HEK293 (cell line): ENCODE measurements around the gene NDUFC2.
"Not testable (repeated sequence)": the region's sequence is repeated elsewhere in the genome, so short reads cannot be mapped to it uniquely, and the experiment has no call there.

Experiments used
- CTCF ChIA-PET: fragments of 350-600 bp; formaldehyde crosslinking; extraction: SDS; loops from one replicate; lab custom pipeline; 2021; ENCODE audit warnings: antibody characterized with exemption; lab: Yijun Ruan, JAX
- POLR2A ChIA-PET: fragments of 300-600 bp; formaldehyde crosslinking; extraction: SDS; loops from one replicate; lab custom pipeline; 2020; ENCODE audit warnings: antibody characterized with exemption, inconsistent platforms; lab: Yijun Ruan, JAX
- H3K27ac ChIP-seq: fragments of 200-500 bp; sonication (Bioruptor generic); 2 replicates; pipeline ENCODE4 v1.5.1; 2014; ENCODE audit warnings: low read depth, low read length, control low read depth, inconsistent platforms; ENCODE audit errors: extremely low read depth
- H3K36me3 ChIP-seq, 2 experiments: fragments of 200-500 bp in 1 of 2; sonication (Bioruptor generic) in 1 of 2; 1 replicate in 1 of 2; 2 replicates in 1 of 2; pipeline ENCODE4 v1.5.1; 2014 to 2017; ENCODE audit warnings: inconsistent platforms in 2 of 2, low read length in 2 of 2; ENCODE audit not compliant: control insufficient read depth in 2 of 2, insufficient read depth in 1 of 2
- H3K4me1 ChIP-seq: fragments of 200-500 bp; sonication (Bioruptor generic); 2 replicates; pipeline ENCODE4 v1.5.1; 2014; ENCODE audit warnings: mild to moderate bottlenecking, low read length, inconsistent platforms; ENCODE audit not compliant: control insufficient read depth, insufficient read depth
- H3K4me3 ChIP-seq: 2 replicates; pipeline ENCODE4 v1.5.1; 2011; ENCODE audit warnings: low read depth, mild to moderate bottlenecking, control low read depth, low read length, moderate library complexity
- H3K9me3 ChIP-seq: fragments of 200-500 bp; sonication (Bioruptor generic); 2 replicates; pipeline ENCODE4 v1.5.1; 2014; ENCODE audit warnings: low read depth, low read length, inconsistent platforms; ENCODE audit not compliant: control insufficient read depth, insufficient read depth
- EGR2 ChIP-seq: fragments of 450-650 bp; formaldehyde crosslinking; IDR thresholded peaks from 2 replicates; pipeline ENCODE4 v1.5.1; 2016; ENCODE audit warnings: low read depth, missing biosample characterization, missing genetic modification characterization
- GLIS2 ChIP-seq: fragments of 450-650 bp; formaldehyde crosslinking; IDR thresholded peaks from 2 replicates; pipeline ENCODE4 v1.5.1; 2016; ENCODE audit warnings: missing biosample characterization, missing genetic modification characterization
- KLF10 ChIP-seq: fragments of 450-650 bp; IDR thresholded peaks from 2 replicates; pipeline ENCODE4 v1.5.1; 2018; ENCODE audit warnings: missing biosample characterization, mild to moderate bottlenecking, missing genetic modification characterization
- KLF7 ChIP-seq: fragments of 450-650 bp; formaldehyde crosslinking; IDR thresholded peaks from 2 replicates; pipeline ENCODE4 v1.5.1; 2016; ENCODE audit warnings: missing biosample characterization, missing genetic modification characterization, borderline replicate concordance
- YY1 ChIP-seq: fragments of 450-650 bp; formaldehyde crosslinking; IDR thresholded peaks from 2 replicates; pipeline ENCODE4 v1.5.1; 2018; ENCODE audit warnings: missing biosample characterization, missing genetic modification characterization
- ZBTB6 ChIP-seq: fragments of 450-650 bp; formaldehyde crosslinking; IDR thresholded peaks from 2 replicates; pipeline ENCODE4 v1.5.1; 2017; ENCODE audit warnings: missing biosample characterization, missing genetic modification characterization
- ZFHX2 ChIP-seq: fragments of 450-650 bp; formaldehyde crosslinking; conservative IDR thresholded peaks from 2 replicates; pipeline ENCODE4 v1.5.1; 2016; ENCODE audit warnings: missing biosample characterization, missing genetic modification characterization
- ZFP69B ChIP-seq: fragments of 450-650 bp; formaldehyde crosslinking; IDR thresholded peaks from 2 replicates; pipeline ENCODE4 v1.5.1; 2016; ENCODE audit warnings: missing biosample characterization, missing genetic modification characterization
- ZNF146 ChIP-seq: fragments of 450-650 bp; formaldehyde crosslinking; IDR thresholded peaks from 2 replicates; pipeline ENCODE4 v1.5.1; 2016; ENCODE audit warnings: missing biosample characterization, missing genetic modification characterization
- ZNF18 ChIP-seq: fragments of 450-650 bp; formaldehyde crosslinking; IDR thresholded peaks from 2 replicates; pipeline ENCODE4 v1.5.1; 2016; ENCODE audit warnings: missing biosample characterization, missing genetic modification characterization
- ZNF223 ChIP-seq: fragments of 450-650 bp; formaldehyde crosslinking; IDR thresholded peaks from 2 replicates; pipeline ENCODE4 v1.5.1; 2016; ENCODE audit warnings: missing biosample characterization, missing genetic modification characterization
- ZNF292 ChIP-seq: fragments of 450-650 bp; formaldehyde crosslinking; IDR thresholded peaks from 2 replicates; pipeline ENCODE4 v1.5.1; 2016; ENCODE audit warnings: low read depth, missing biosample characterization, missing genetic modification characterization, borderline replicate concordance
- ZNF416 ChIP-seq: fragments of 450-650 bp; formaldehyde crosslinking; IDR thresholded peaks from 2 replicates; pipeline ENCODE4 v1.5.1; 2016; ENCODE audit warnings: missing biosample characterization, missing genetic modification characterization
- ZNF433 ChIP-seq: fragments of 450-650 bp; formaldehyde crosslinking; IDR thresholded peaks from 2 replicates; pipeline ENCODE4 v1.5.1; 2016; ENCODE audit warnings: missing biosample characterization, missing genetic modification characterization, low read depth
- ZNF529 ChIP-seq: fragments of 450-650 bp; formaldehyde crosslinking; IDR thresholded peaks from 2 replicates; pipeline ENCODE4 v1.5.1; 2017; ENCODE audit warnings: missing genetic modification characterization, missing biosample characterization; ENCODE audit not compliant: insufficient replicate concordance
- ZNF530 ChIP-seq: fragments of 450-650 bp; formaldehyde crosslinking; IDR thresholded peaks from 2 replicates; pipeline ENCODE4 v1.5.1; 2016; ENCODE audit warnings: low read depth, missing biosample characterization, missing genetic modification characterization
- ZNF585B ChIP-seq: fragments of 450-650 bp; formaldehyde crosslinking; IDR thresholded peaks from 2 replicates; pipeline ENCODE4 v1.5.1; 2016; ENCODE audit warnings: missing biosample characterization, missing genetic modification characterization
- ZNF600 ChIP-seq: fragments of 450-650 bp; formaldehyde crosslinking; IDR thresholded peaks from 2 replicates; pipeline ENCODE4 v1.5.1; 2016; ENCODE audit warnings: missing biosample characterization, missing genetic modification characterization
- ZNF701 ChIP-seq: fragments of 450-650 bp; formaldehyde crosslinking; IDR thresholded peaks from 2 replicates; pipeline ENCODE4 v1.5.1; 2016; ENCODE audit warnings: missing biosample characterization, missing genetic modification characterization
- ZNF791 ChIP-seq: fragments of 450-650 bp; formaldehyde crosslinking; IDR thresholded peaks from 2 replicates; pipeline ENCODE4 v1.5.1; 2016; ENCODE audit warnings: missing biosample characterization, missing genetic modification characterization
- ZNF830 ChIP-seq: fragments of 450-650 bp; IDR thresholded peaks from 2 replicates; pipeline ENCODE4 v1.5.0; 2018; ENCODE audit warnings: missing biosample characterization, missing genetic modification characterization, low read depth, mild to moderate bottlenecking, moderate library complexity
- TF ChIP-seq, protein P1 (sequence below): fragments of 450-650 bp; formaldehyde crosslinking; IDR thresholded peaks from 2 replicates; pipeline ENCODE4 v1.5.1; 2016; ENCODE audit warnings: missing biosample characterization, missing genetic modification characterization
- TF ChIP-seq, protein P2 (sequence below): fragments of 450-650 bp; formaldehyde crosslinking; IDR thresholded peaks from 2 replicates; pipeline ENCODE4; 2016; ENCODE audit warnings: missing biosample characterization, missing genetic modification characterization

NDUFC2 gene

DNA sequence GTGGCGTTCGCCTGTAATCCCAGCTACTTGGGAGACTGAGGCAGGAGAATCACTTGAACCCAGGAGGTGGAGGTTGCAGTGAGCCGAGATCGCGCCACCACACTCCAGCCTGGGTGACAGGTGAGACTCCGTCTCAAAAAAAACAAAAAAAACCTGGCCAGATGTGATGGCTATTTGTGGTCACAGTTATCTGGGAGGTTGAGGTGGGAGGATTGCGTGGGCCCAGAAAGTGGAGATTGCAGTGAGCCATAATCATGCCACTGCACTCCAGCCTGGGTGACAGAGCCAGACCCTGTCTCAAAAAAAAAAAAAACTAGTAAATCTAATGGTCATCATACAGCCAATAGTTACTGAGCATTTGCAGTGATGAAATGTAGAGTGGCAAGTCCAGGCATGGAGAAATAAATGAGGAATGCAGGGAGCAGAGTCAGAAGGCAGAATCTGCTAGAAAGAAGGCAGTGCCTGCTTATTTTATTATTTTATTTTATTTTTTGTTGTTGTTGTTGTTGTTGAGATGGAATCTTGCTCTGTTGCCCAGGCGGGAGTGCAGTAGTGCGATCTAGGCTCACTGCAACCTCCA is 19.8 kb downstream of the NDUFC2 start:
- H3K9me3 ChIP-seq, H3K36me3 ChIP-seq, POLR2A ChIA-PET, H3K4me1 ChIP-seq, H3K27ac ChIP-seq, H3K4me3 ChIP-seq, CTCF ChIA-PET: not testable (repeated sequence)
- peak; percentile 82 for TF ChIP-seq ZFHX2 (tag by site-specific recombination)
- TF ChIP-seq EGR2 (tag by site-specific recombination) = peak; percentile 83

GRCh38 chr11:78057462-78058055 is 22.1 kb downstream of the NDUFC2 start:
- ChIA-PET CTCF (interaction anchor here (0.7 kb wide), 1 partner anchor 121 kb away, joined by 3 read pairs; no protein-coding TSS in a partner anchor), POLR2A (no interaction called here)
- H3K36me3 ChIP-seq = no peaks in the 10 kb centered on the region
- no peak overlapping the region for H3K4me3 ChIP-seq
- no peaks in the 10 kb centered on the region for H3K4me1 ChIP-seq
- H3K27ac ChIP-seq = no peak overlapping the region
- no peak for TF ChIP-seq GLIS2 (tag by site-specific recombination)
- no peaks in the 10 kb centered on the region for H3K9me3 ChIP-seq

- TF ChIP-seq ZNF585B (tag by site-specific recombination) = no peak
- no peak for TF ChIP-seq ZNF791 (tag by site-specific recombination)
- no peak for TF ChIP-seq ZNF701 (tag by site-specific recombination)
- no peak for TF ChIP-seq ZNF529
- TF ChIP-seq KLF10 (tag by site-specific recombination) = no peak
- no peak for TF ChIP-seq ZNF292
- no peak for TF ChIP-seq ZNF146 (tag by site-specific recombination)
- no peak for TF ChIP-seq ZNF530
- TF ChIP-seq, protein P1, sequence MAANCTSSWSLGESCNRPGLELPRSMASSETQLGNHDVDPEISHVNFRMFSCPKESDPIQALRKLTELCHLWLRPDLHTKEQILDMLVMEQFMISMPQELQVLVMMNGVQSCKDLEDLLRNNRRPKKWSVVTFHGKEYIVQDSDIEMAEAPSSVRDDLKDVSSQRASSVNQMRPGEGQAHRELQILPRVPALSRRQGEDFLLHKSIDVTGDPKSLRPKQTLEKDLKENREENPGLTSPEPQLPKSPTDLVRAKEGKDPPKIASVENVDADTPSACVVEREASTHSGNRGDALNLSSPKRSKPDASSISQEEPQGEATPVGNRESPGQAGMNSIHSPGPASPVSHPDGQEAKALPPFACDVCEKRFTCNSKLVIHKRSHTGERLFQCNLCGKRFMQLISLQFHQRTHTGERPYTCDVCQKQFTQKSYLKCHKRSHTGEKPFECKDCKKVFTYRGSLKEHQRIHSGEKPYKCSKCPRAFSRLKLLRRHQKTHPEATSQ = no peak
- TF ChIP-seq, all 188 proteins: peak for 0
- Histone ChIP-seq H3K36me3 (no peaks in the 10 kb centered on the region), H3K9me3 (no peaks in the 10 kb centered on the region), H3K4me1 (no peaks in the 10 kb centered on the region), H3K27ac (no peak overlapping the region), H3K4me3 (no peak overlapping the region)
- ChIA-PET CTCF (no interaction called here), POLR2A (no interaction called here)
These were observed 23.6 kb downstream of the NDUFC2 start for GRCh38 chr11:78056093-78056492.

- Histone ChIP-seq H3K36me3 (no peaks in the 10 kb centered on the region), H3K27ac (no peak overlapping the region), H3K9me3 (no peaks in the 10 kb centered on the region), H3K4me3 (no peak overlapping the region), H3K4me1 (no peaks in the 10 kb centered on the region)
- ChIA-PET POLR2A (no interaction called here), CTCF (interaction anchor here (1.0 to 2.8 kb wide), 2 partner anchors 8 to 10 kb away, joined by 4 to 12 read pairs; no protein-coding TSS in a partner anchor)
- TF ChIP-seq ZNF18 (tag by site-specific recombination) = no peak
- TF ChIP-seq KLF7 (tag by site-specific recombination) = no peak
- TF ChIP-seq YY1 (tag by site-specific recombination) = no peak
- TF ChIP-seq ZFP69B (tag by site-specific recombination) = no peak
- TF ChIP-seq ZNF600 (tag by site-specific recombination) = no peak
- TF ChIP-seq EGR2 (tag by site-specific recombination) = no peak
- TF ChIP-seq ZNF433 (tag by site-specific recombination) = no peak
- no peak for TF ChIP-seq ZNF830
- no peak for TF ChIP-seq ZNF223 (tag by site-specific recombination)
- TF ChIP-seq, protein P2, sequence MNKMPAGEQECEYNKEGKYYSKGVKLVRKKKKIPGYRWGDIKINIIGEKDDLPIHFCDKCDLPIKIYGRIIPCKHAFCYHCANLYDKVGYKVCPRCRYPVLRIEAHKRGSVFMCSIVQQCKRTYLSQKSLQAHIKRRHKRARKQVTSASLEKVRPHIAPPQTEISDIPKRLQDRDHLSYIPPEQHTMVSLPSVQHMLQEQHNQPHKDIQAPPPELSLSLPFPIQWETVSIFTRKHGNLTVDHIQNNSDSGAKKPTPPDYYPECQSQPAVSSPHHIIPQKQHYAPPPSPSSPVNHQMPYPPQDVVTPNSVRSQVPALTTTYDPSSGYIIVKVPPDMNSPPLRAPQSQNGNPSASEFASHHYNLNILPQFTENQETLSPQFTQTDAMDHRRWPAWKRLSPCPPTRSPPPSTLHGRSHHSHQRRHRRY (tag by site-specific recombination) = no peak
- no peak for TF ChIP-seq ZBTB6
- no peak for TF ChIP-seq ZNF416 (tag by site-specific recombination)
These were observed 24.7 kb downstream of the NDUFC2 start for GRCh38 chr11:78054971-78055370.
